GM19372 (cell line): ENCODE results near the gene MTFR1L.
A peak's percentile ranks its signal among the peaks of the same experiment; 100 is the strongest.

Experiments used
- ATAC-seq: cut with Tn5 transposase; IDR thresholded peaks from one replicate; pipeline ENCODE4 v1.9.1; 2021; ENCODE audit warnings: mild to moderate bottlenecking, low read depth, moderate library complexity; ENCODE audit not compliant: unreplicated experiment

Gene MTFR1L

DNA sequence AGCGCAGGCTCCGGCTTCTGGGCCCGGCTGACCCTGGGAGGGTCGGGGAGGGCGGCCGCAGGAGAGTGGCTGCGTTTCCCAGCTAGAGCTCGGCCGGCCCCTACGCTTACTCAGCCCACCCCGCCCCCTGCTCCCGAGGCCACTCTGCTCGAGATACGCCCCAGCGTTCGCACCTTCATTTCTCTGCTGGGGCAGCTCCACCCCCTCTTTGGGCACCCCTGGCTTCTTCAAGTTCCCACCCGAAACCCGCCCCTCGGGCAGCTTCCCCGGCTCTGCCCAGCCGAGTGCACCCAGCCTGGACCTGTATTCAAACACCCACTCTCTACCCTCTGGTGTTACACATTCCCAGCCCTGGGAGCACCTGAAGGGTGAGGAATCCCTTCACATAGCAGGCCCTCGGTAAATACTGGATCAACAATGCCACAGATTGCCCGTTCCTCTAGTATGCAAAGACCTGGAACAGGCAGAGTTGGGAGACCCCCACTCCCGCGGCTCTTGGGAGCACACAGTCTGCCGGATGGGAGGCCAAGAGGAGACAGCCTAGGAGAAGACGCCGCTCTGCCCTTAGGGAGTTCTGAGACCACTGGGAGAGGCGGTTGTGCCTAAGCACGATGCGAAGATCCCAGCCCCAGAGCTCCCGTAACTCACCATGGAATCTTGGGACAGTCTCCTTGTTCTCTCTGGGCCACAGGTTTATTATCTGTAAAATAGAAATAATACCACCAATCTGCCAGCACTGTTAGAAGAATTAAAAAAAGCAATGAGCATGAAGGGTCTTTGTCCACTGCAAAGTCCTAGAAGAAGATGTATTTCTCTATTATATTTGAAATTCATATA, 56.3 kb downstream of the MTFR1L start:
- ATAC-seq = peak; percentile 23

DNA sequence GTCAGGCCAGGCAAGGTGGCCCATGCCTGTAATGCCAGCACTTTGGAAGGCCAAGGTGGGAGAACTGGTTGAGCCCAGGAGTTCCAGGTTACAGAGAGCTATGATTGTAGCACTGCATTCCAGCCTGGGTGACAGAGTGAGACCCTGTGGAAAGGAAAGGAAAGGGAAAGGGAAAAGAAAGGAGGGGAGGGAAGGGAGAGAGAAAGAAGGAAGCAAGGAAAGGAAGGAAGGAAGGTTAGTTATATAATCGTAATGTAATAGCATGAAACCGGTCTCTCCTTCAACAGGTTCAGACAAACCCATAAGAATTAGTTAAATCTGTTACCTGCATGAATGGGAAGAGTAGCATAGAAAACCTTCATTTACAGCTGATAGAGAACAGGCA, 56.9 kb downstream of the MTFR1L start:
- no peak for ATAC-seq

DNA sequence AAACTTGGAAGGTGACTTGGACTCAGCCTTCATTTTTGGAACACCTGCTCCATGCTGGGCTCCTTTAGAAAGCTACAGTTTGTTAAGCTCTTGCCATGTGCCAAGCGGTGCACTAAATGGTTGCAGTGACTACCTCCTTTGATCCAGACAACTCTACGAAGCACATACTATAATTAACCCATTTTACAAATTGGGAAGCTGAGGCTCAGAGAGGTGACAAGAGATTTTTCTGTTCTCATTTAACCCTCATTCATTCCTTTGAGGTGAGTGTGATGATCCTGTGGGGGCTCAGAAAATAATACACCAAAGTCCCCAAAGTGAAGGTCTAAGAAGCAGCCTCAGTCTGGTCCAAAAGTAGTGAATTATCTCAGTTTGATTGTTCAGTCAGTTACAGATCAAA, 57.4 kb downstream of the MTFR1L start:
- no peak for ATAC-seq

DNA sequence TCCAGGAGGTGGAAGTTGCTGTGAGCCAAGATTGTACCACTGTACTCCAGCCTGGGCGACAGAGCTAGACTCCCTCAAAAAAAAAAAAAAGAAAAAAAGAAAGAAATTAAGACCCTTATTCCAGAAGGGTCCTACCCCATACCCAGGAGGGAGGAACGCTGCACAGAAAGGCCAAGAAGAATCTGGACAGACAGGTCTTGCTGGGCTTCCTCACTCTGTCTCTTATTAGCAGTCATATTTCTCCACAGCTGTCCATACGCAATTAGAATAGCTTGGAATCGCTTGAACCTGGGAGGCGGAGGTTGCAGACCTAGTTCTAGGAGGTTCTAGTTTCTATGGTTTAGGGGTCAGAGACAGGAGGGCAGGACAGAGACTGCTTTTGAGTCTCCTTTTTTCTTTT, 58.9 kb downstream of the MTFR1L start:
- ATAC-seq = no peak

DNA sequence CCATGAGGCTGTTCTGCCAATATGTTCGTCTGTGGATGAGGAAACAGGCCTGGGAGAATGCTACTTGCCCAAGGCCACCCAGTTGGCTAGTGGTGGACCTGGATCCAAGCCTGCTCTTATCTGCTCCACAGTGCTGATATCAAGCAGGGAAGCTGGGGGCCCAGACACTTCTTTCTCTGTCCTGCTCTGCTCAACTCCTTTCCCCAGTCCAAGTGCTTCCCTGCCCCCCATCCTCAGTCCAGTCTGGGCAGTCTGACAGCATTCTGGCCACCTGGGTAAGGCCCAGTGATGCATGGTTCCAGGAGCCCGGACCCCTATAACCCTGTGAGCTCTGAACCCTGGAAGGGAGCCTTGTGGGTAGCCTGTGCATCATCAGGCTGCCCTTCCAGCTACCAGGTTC, 59.9 kb downstream of the MTFR1L start:
- no peak for ATAC-seq

DNA sequence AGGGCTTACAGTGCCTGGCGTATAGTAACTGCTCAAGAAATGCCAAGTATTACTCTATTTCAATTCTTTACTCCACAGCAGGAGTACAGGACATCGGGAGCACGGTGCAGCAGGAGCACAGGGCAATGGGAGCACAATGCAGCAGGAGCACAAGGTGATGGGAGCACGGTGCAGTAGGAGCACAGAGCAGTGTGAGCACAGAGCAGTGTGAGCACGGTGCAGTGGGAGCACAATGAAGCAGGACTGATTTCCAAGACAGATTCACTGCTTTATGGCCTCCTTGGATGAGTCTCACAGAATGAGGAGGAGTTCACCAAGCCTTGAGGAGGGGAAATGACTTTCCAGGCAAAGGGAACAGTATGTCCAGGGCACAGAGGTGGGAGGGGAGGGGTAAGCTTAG, 60.8 kb downstream of the MTFR1L start:
- no peak for ATAC-seq

DNA sequence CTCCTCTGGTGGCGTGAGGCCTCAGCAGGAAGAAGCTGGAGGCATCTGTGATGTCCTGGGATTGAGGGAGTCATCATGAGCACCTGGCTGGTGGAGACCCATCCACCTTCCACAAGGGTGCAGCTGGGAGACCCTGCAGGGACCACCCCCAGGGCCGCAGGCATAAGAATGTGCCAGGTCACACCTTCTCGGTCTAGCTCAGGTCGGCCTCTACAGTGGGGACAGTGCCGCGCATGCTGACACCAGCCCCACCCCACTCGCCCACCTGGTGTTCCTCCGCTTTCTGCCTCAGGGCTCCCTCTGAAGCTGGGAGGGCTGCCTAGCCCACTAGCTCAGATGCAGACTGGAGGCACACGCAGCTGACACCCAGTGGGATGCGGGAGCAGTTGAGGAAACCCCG, 61.5 kb downstream of the MTFR1L start:
- ATAC-seq = no peak
